Measurements from ENCODE around the gene CCDC68.

Gene CCDC68

GRCh38 chr18:54960197-54960596 is 936 bp upstream of the CCDC68 start:
- no peak overlapping the region for H3K4me3 ChIP-seq (ENCODE audit: low read depth, low read length)
- TF ChIP-seq CTCF (IDR thresholded peaks at IDR 0.05; ENCODE audit: low read depth, low read length) = no peak

DNA sequence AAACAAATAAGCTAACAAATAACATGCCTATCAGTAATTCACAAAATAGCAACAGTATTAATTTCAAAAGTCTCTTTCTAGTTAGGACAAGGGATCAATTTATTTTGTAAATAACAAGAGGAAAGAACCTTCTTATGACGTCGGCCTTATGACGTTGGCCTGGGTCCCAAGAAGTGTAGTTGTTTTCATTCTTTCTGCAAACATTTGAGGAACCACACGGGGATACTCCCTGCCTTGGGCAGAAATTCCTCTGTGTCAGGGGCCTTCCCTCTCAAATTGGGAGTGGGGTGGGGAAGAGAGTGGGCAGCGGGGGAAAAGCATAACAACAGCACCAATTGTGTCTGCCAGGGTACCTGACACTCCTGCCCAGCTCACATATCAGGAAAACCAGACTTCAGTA is 1.3 kb downstream of the CCDC68 start:
- peak overlapping the region; percentile 85 for H3K4me3 ChIP-seq (ENCODE audit: low read depth, low read length)
- TF ChIP-seq CTCF (IDR thresholded peaks at IDR 0.05; ENCODE audit: low read depth, low read length) = no peak

DNA sequence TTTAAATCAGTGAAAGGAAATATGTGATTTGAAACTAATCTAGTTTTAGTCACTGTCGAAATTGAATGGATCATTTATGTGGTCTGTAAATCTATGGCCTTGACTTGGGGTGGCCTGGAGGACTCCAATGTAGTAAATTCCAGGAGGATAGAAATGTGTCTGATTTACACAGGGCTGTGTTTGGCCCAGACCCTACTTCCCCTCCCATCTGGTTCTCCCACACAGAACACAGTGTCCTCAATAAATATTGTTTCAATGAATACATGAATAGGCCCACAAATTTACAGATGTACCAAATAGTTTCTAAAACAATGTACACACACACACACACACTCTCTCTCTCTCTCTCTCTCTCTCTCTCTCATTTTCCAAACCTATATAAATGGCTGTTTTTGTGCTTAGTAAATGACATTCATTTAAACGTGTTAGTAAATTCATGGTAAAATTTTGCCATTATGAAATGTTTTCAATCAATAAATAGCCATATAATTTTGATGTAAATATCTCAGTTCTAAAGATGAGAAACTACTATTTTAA is 1.9 kb downstream of the CCDC68 start:
- H3K4me3 ChIP-seq (ENCODE audit: low read depth, low read length) = peak overlapping the region; percentile 85
- TF ChIP-seq CTCF (IDR thresholded peaks at IDR 0.05; ENCODE audit: low read depth, low read length) = no peak

GRCh38 chr18:54956506-54956905 is 2.8 kb downstream of the CCDC68 start:
- TF ChIP-seq CTCF (IDR thresholded peaks at IDR 0.05; ENCODE audit: low read depth, low read length) = no peak
- H3K4me3 ChIP-seq (ENCODE audit: low read depth, low read length) = no peak overlapping the region

DNA sequence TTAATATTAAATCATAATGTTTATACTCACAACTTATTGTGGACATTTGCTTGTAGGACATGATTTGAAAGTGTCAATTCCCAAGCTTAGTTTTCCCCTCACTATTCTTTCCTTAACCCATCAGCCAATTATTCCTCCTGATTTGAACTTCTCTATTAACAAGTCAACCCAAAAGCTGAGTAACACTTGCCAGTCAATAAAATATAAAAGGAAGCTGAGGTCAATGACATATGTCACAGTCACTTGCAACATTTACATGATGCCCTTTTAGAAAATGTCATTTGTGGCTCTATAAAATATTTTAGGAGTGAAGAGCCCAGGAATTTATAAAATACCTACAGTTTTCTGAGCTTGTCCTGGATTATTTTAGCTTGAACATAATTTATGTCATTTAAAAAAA is 7.2 kb downstream of the CCDC68 start:
- TF ChIP-seq CTCF (IDR thresholded peaks at IDR 0.05; ENCODE audit: low read depth, low read length) = no peak
- no peak overlapping the region for H3K4me3 ChIP-seq (ENCODE audit: low read depth, low read length)

DNA sequence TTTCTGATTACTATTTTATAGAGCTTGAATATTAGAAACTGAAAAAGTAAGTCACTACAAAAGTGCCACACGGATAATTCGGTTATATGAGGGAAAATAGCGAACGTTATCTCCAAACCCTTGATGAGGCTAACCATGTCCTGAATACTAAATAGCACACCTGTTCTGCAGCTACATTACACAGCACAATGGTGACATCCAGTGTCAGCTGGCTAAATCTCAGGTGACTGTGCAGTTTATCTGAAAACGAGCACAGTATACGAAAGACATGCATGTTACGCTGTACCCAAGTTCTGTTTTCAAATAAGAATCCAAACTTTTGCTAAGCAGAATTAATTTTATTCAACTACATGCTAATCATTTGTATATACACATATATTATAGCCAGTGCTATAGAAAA is 9.0 kb downstream of the CCDC68 start:
- TF ChIP-seq CTCF (IDR thresholded peaks at IDR 0.05; ENCODE audit: low read depth, low read length) = no peak
- H3K4me3 ChIP-seq (ENCODE audit: low read depth, low read length) = no peak overlapping the region

DNA sequence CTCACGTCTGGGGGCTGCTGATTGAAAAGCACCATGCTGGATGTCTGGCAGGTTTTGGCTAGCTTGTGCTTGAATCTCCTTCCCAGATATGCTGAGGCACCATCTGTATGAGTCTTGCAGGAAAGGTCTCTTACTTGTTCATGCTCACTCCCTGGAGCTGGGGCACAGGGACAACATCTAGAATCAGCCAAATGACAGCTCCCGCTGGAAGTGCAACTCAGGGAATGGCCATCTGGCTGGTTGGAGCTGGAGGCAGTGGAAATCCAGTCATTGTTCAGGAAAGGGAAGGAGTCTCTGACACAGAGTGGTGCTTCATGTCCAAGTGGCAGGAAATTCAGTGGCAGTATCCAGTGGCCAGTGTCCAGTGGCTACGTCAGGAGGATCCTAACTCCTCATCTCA is 9.7 kb downstream of the CCDC68 start:
- H3K4me3 ChIP-seq (ENCODE audit: low read depth, low read length) = no peak overlapping the region
- TF ChIP-seq CTCF (IDR thresholded peaks at IDR 0.05; ENCODE audit: low read depth, low read length) = no peak
